ENCODE measurements around the gene GFOD2.
"Not testable (repeated sequence)": the region's sequence is repeated elsewhere in the genome, so short reads cannot be mapped to it uniquely, and the experiment has no call there.

GFOD2 gene

GRCh38 chr16:67701420-67701819 is 17.7 kb downstream of the GFOD2 start:
- no peak for DNase-seq

DNA sequence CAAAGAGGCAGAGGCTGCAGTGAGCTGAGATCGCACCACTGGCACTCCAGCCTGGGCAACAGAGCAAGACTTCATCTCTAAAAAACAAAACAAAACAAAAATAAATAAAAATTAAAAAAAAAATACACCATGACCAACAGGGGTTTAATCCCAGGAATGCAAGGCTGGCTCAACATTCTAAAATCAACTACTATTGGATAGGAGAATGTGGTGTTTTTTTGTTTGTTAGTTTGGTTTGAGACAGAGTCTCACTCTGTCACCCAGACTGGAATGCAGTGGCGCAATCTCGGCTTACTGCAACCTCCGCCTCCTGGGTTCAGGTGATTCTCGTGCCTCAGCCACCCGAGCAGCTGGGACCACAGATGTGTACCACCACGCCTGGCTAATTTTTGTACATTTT is 19.9 kb downstream of the GFOD2 start:
- no peak for DNase-seq

DNA sequence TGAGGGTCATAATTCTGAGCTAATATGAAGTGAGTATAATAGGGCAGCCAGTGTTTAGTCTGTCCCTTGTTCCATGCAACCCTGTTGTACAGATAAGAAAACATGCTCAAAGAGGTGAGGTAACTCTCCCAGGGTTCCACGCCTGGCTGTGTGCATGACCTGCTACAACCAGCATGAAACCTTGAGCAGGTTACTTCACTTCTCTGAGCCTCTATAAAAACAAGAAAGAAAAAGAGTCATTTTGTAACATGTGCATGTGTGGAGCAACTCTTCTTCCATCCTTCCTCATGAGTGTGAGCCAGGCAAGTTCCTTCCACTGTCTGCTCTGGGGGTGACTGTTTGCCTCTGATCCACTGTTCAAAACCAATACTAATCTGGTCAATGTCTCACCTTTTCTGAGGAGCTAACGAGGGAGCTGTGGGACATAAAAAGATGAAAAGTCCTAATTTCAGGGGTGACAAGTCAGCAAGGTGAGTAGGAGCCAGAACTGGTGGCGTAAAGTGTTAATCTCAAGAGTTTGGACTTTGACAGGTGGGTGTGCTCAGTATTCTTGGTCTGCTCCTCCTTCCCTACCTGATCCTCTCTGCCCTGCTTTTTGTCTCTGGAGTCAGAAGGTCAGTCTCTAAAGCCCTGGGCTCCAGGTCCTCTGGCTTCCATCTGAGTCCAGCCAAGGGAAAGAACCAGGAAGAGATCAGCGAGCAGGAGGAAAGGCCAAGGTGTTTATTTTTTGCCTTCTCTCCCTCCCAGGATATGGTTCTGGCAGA is 21.5 kb downstream of the GFOD2 start:
- no peak for DNase-seq

DNA sequence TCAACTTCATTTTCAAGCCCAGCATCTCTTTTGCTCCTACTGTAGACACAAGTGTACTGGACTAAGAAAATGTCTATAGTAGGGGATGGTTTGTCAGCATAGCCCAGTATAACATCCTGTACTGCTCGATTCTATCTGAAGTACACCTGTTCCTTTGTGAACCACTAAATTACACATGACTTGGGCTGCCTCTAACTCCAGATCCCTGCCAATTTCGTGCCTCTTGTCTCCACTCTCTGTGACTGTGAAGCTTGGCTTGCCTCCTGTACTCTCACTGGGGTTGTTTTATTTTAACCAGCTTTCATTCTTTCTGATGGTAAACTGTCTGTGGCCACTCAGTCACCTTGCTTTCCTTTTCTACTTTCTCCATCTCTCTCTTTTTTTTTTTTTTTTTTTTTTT is 24.5 kb downstream of the GFOD2 start:
- no peak for DNase-seq

DNA sequence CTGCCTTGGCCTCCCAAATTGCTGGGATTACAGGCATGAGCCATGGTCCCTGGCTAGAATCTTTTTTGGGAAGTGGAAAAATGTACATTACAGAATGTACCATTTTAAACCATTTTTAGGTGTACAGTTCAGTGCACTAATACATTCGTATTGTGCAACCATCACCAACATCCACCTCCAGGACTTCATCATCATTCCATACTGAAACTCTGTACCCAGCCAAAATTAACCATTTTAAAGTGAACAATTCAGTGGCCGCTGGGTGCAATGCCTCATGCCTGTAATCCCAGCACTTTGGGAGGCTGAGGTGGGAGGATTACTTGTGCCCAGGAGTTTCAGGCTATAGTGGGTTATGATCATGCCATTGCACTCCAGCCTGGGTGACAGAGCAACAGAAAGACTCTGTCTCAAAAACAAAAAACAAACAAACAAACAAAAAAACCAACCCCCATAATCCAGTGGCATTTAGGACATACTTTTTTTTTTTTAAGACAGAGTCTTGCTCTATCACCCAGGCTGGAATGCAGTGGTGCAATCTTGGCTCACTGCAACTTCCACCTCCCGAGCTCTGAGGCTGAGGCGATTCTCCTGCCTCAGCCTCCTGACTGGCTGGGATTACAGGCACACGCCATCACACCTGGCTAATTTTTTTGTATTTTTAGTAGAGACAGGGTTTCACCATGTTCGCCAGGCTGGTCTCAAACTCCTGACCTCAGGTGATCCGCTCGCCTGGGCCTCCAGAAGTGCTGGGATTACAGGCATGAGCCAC is 25.4 kb downstream of the GFOD2 start:
- not testable (repeated sequence) for DNase-seq

DNA sequence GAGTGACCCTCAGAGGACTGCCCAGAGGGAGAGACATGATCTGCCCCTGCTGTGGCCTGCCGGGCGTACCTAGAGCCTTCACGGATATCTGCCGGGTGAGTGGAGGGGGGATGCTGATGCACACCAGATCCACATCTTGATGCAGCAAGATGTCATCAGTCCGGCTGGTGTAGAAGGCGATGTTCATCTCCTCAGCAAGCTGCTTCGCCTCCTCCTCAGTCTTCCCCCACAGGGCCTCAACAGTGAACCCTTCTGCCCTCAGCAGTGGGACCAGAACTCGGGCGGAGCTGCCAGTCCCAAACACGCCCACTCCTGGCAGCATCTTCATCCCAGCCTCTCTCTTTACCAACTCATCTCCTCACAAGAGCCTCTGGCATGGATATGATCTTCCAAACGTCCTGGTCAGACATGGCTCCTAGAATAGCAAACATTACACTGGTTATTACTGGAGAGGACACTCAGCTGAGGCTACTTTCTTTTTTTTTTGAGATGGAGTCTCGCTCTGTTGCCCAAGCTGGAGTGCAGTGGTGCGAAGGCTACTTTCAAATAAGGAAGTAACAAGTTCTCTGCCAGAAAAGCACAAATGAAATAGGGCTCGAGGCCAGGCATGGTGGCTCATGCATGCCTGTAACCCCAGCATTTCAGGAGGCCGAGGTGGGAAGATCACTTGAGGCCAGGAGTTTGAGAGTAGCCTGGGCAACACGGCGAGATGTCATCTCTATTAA is 33.6 kb downstream of the GFOD2 start:
- DNase-seq = no peak

DNA sequence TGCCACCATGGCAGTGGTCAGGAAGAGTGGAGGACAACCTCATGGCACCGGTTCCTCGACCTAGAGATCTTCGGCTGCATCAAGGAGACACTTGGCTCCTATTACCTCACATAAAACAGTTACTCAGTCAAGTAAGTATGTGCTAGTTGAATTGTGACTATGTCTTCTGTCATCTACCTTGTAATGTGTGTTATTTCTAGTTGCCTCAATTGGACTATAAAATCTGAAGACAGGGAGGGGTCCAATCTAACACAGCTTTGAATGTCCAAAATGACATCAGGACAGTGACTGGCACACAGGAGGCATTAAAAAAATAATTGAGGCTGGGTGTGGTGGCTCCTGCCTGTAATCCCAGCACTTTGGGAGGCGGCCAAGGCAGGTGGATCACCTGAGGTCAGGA is 35.3 kb downstream of the GFOD2 start:
- DNase-seq = no peak

GRCh38 chr16:67679935-67680897 is 38.9 kb downstream of the GFOD2 start:
- no peak for DNase-seq

DNA sequence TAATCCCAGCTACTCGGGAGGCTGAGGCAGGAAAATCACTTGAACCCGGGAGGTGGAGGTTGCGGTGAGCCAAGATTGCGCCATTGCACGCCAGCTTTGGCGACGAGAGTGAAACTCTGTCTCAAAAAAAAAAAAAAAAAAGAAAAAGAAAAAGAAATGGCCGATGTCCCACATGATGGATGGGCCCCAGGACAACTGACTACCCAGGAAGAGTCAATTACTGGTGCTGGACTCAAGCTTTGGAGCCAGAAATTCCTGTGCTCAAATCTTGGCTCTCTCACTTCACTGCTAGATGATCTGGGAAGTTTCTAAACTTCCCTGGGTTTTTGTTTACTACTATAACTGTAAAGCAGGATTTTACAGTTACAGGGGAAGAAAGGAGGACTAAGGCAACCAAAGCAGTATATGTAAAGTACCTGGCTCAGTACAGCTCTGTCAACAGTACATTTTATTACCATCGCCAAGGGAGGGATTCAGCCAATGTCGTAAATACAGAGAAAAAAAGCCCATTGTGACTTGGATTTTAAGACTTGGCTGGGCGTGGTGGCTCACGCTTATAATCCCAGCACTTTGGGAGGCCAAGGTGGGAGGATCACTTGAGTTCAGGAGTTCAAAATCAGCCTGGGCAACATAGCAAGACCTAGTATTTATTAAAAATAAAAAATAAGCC is 40.6 kb downstream of the GFOD2 start:
- DNase-seq = no peak

DNA sequence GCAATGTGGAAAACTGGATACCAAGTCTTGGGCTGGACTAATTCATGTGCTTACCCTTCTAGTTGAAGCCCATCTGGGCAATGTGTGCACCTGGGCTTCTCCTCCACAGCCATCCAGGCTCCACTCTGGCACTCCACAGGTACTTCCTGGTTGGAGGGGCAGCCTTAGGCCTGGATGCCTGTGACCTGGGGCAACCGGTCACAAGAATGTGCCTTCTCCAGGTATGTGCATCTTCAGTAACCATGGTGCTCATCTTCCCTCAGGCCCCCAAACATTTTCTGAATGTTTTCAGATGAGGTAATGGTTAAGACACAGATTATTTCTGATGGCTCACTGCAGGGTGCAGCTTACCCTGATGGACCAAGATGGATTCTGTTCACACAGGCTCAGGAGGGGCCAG is 41.4 kb downstream of the GFOD2 start:
- DNase-seq = no peak

DNA sequence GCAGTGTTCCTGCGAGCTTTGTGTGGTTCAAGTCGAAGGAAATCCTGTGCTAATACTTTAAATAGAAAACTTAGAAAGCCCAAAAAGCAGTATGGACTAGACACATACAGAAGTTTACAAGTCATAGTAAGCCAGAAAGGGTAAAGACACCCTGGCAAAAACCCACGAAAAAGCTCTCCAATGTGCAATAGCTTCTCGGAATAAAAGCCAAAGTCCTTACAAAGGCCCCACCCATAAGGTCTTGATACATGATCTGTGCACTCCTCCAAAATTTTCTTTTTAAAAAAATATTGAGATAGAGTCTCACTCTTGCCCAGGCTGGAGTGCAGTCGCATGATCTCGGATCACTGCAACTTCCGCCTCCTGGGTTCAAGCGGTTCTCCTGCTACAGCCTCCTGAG is 42.2 kb downstream of the GFOD2 start:
- no peak for DNase-seq

GRCh38 chr16:67676516-67676915 is 42.6 kb downstream of the GFOD2 start:
- no peak for DNase-seq

GRCh38 chr16:67675999-67676398 is 43.1 kb downstream of the GFOD2 start:
- no peak for DNase-seq

- DNase-seq = no peak
Measured at GRCh38 chr16:67675579-67675935, 43.6 kb downstream of the GFOD2 start.

- no peak for DNase-seq
Measured at GRCh38 chr16:67674851-67675578, 44.1 kb downstream of the GFOD2 start.

DNA sequence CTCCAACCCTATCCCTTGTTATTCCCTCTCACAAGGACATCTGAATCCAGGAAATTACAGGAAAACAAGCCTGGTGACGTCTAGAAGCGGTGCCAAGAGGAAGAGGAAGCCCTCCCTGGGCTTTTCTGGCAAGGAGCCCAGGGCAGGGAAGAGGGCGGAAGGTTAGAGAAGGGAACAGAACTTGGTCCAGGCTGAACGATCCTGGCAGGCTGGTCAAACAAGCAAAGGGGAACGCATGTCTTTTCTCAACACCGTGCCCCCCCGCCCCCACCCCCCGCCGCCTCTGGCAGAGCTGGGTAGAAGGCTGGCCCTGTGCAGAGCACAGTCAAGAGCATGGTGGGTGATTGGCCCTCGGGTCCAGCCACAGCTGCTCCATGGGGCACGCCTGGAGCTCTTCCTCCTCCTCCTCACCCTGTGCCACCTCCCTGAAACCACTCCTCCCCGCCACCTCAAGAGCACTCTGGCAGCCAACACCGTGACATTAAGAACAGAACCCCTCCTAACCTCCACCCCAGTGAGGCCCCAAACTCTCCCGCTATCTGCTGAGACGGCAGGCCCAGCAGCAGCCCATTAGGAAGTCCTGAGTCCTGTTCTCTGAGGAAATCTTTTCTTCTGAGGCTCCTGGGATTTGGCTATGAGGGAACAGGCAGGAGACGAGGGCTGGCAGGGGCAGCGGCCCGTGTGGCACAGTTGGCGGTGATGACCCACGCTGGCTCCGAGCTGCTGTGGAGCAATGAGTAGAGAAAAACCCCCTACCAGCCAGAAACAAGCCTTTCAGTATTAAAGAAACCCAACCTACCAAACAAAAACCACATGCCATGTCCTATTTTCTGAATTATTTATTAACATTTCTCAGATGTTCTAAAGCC is 45.2 kb downstream of the GFOD2 start:
- DNase-seq = no peak

- DNase-seq = no peak
Measured at GRCh38 chr16:67672739-67673662, 46.1 kb downstream of the GFOD2 start.

DNA sequence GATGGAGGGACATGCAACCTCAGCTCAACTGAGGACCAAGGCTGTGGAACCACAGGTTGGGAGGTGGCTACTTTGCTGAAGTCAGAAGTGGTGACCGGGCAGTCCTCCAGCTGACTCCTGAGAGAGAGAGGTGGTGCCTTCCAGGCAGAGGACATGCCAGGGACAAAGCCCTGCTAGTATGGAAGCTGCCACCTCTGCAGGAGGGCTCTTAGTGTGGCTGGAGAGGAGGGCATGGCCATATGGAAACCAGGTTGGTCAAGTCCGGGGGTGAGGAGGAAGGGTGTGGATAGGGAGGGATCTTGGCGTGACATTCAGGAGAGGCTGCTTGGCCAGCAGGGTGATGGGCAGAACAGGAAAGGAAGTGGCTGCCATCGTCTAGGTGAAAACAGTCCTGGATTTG is 46.8 kb downstream of the GFOD2 start:
- no peak for DNase-seq

DNA sequence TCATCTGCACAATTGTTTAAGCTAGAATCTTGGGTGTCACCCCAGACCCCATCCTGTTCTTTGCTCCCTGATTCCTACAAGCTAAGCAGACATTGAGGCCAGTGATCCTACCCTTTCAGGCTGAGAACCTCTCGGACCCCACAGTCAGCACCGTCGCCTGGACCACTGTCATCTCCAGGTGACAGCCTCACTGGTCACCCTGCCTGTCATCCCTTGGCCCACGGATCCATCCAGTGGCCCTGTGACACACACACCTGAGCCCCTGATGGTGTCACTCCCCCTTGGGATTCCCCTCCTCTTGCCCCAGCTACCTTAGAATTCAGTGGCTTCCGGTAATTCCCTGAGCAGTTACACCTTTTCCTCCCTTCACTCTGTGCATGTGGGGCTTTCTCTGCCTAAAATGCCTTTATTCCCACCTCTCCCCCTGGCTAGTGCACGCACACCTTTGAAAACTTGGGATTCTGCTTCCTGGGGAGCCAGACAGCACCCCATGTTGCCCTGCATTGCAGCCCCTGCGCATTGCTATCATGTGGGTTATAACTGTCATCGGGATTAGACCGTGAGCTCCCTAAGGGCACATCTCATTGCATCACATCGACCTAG is 49.5 kb downstream of the GFOD2 start:
- no peak for DNase-seq

All from cortex of kidney (tissue), 1 donor.